HG03066 (cell line): ENCODE results near the gene MYL7.

Experiments
- ATAC-seq: cut with Tn5 transposase; IDR thresholded peaks from one replicate; pipeline ENCODE4 v1.9.1; 2021; ENCODE audit warnings: low read depth; ENCODE audit not compliant: unreplicated experiment

Gene MYL7

GRCh38 chr7:44101966-44102845 lies 38.9 kb downstream of the MYL7 start:
- no peak for ATAC-seq

GRCh38 chr7:44101303-44101965 lies 39.7 kb downstream of the MYL7 start:
- ATAC-seq, result no peak

GRCh38 chr7:44100458-44101302 lies 40.5 kb downstream of the MYL7 start:
- ATAC-seq, result no peak

GRCh38 chr7:44099669-44100068 lies 41.5 kb downstream of the MYL7 start:
- no peak for ATAC-seq

- no peak for ATAC-seq
Measured at GRCh38 chr7:44098092-44099068, 42.8 kb downstream of the MYL7 start.

- peak; percentile 79 for ATAC-seq
Measured at GRCh38 chr7:44097064-44097932, 43.8 kb downstream of the MYL7 start.

GRCh38 chr7:44096326-44096881 lies 44.7 kb downstream of the MYL7 start:
- no peak for ATAC-seq

GRCh38 chr7:44095781-44096180 lies 45.4 kb downstream of the MYL7 start:
- no peak for ATAC-seq

GRCh38 chr7:44094883-44095592 lies 46.1 kb downstream of the MYL7 start:
- ATAC-seq, result no peak

- ATAC-seq, result no peak
Measured at GRCh38 chr7:44094365-44094764, 46.8 kb downstream of the MYL7 start.

- no peak for ATAC-seq
Measured at GRCh38 chr7:44093102-44093641, 48.0 kb downstream of the MYL7 start.
